C4-2B (cell line): ENCODE data around the gene SZT2.
"Not testable (repeated sequence)": the region's sequence is repeated elsewhere in the genome, so short reads cannot be mapped to it uniquely, and the experiment has no call there.

Experiments used
- H3K27ac ChIP-seq: fragments of 450-650 bp; 2 replicates; pipeline ENCODE4 v1.5.1; 2017
- ZFX ChIP-seq: fragments of 450-650 bp; IDR thresholded peaks from 2 replicates; pipeline ENCODE4 v1.6.1; 2017
- TF ChIP-seq, protein P1 (sequence below): fragments of 450-650 bp; conservative IDR thresholded peaks from 2 replicates; pipeline ENCODE4 v1.5.1; 2017; ENCODE audit warnings: mild to moderate bottlenecking

SZT2 gene

DNA sequence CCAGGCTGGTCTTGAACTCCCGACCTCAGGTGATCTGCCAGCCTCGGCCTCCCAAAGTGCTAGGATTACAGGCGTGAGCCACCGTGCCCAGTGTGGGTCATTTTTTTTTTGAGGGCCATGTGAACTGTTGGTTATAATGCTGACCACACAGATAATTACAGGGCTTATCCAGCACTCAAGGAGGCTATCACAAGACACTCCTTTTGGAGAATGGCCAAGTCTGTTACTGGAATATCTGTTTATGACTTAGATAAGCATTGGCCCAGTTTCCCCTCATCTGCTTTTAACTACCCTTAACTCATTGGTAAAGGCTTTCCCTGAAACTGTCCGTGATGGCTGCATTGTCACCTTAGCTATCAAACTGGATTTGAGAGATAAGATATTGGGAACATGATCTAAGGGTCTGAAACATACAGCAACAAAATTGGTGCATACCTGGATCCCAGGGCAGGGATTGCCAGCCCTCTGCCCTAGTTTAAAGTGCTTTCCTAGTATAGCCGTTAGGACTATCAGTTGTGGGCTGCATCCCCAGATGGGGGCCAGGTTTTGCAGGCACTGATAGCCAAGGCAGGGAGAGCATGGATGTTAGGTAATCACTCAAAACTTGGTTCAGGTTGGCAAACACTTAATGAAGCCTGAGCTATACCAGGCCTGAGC is 15.6 kb downstream of the SZT2 start:
- TF ChIP-seq, protein P1, sequence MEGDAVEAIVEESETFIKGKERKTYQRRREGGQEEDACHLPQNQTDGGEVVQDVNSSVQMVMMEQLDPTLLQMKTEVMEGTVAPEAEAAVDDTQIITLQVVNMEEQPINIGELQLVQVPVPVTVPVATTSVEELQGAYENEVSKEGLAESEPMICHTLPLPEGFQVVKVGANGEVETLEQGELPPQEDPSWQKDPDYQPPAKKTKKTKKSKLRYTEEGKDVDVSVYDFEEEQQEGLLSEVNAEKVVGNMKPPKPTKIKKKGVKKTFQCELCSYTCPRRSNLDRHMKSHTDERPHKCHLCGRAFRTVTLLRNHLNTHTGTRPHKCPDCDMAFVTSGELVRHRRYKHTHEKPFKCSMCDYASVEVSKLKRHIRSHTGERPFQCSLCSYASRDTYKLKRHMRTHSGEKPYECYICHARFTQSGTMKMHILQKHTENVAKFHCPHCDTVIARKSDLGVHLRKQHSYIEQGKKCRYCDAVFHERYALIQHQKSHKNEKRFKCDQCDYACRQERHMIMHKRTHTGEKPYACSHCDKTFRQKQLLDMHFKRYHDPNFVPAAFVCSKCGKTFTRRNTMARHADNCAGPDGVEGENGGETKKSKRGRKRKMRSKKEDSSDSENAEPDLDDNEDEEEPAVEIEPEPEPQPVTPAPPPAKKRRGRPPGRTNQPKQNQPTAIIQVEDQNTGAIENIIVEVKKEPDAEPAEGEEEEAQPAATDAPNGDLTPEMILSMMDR, result no peak
- TF ChIP-seq ZFX, result no peak
- H3K27ac ChIP-seq, result no peak overlapping the region

DNA sequence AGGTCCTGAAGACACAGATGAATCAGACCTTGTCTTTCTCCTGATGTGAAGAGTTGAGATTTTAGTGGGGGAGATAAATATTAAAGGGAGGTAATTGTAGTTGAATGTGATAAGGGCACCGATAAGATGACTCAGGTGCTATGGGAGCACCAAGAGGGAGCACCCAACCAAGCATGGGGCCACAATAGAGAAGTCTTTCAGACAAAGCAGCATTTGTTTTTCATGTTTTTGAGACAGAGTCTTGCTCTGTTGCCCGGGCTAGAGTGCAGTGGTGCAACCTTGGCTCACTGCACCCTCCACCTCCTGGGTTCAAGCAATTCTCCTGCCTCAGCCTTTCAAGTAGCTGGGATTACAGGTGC is 16.2 kb downstream of the SZT2 start:
- TF ChIP-seq ZFX, result no peak
- TF ChIP-seq, protein P1, result no peak

DNA sequence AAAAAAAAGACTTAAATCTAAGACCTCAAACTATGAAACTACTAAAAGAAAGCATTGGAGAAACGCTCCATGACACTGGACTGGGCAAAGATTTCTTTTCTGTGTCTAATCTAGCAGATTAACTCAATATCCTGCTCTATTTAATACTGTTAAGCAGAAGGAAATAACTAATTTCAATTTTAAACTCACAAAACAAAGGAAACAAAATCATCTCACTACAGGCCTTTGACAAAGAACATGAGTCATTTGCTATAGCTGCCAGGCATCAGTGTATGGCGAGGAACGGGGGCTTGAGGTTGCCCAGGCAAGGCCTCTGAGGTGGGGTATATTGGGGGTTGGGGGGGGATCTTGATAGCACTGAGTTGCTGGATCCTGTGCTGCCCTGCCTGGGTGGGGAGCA is 20.9 kb downstream of the SZT2 start:
- no peak for TF ChIP-seq ZFX
- TF ChIP-seq, protein P1, result no peak
- H3K27ac ChIP-seq, result no peak overlapping the region

More for the DNA sequence above, 16.2 kb downstream of the SZT2 start:
- no peak overlapping the region for H3K27ac ChIP-seq

DNA sequence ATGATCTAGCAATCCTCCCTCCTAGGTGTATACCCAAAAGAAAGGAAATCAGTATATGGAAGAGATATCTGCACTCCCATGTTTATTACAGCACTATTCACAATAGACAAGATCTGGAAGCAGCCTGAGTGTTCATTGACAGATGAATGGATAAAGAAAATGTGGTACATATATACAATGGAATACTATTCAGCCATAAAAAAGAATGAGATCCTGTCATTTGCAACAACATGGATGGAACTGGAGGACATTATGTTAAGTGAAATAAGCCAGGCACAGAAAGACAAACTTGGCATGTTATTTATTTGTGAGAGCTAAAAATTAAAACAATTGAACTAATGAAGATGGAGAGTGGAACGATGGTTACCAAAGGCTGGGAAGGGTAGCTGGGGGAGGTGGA is 23.7 kb downstream of the SZT2 start:
- not testable (repeated sequence) for H3K27ac ChIP-seq

DNA sequence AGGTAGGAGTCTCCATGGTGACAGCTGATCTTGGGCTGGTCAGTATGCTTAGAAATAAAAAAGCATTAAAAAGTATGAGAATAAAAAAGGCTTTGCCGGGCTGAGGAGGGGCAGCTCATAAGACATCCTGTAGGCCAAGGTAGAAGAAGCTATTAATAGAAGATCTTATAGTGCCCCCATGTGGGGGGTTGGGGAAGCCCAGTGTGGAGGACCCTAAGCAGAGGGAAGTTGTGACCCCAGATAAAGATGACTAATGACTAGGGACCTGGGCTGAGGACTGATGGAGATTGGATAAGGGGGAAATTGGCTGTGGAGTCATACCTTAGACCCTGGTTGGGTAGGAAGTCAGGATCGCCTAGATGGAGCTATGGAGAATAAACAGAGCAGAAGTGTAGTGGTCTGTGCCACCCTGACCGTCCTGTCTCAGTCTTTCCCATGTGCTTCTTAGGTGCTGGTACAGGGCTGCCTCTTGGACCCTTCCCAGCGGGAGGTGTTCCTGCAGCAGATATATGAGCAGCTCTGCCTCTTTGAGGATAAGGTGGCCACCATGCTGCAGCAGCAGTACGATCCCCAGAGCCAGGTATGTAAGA is 25.0 kb downstream of the SZT2 start:
- TF ChIP-seq ZFX, result no peak
- TF ChIP-seq, protein P1, result peak; percentile 79
- H3K27ac ChIP-seq, result no peak overlapping the region

DNA sequence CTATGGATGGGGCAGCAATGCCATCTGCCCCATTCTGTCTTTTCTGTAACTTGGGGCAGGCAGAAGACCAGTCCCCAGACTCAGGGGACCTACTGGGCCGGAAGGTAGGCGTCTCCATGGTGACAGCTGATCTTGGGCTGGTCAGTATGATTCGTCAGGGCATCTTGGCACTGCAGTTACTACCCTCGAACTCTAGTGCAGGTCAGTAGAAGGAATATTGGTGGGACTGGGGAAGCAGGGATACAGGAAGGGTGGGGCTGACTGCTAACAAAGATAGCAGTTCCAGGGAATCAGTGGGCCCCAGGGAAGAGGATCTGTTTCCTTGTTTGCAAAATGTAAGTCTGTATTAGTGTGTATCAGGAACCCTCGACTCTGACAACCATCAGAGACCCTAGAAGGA is 26.2 kb downstream of the SZT2 start:
- no peak overlapping the region for H3K27ac ChIP-seq
- no peak for TF ChIP-seq ZFX
- TF ChIP-seq, protein P1, result no peak

DNA sequence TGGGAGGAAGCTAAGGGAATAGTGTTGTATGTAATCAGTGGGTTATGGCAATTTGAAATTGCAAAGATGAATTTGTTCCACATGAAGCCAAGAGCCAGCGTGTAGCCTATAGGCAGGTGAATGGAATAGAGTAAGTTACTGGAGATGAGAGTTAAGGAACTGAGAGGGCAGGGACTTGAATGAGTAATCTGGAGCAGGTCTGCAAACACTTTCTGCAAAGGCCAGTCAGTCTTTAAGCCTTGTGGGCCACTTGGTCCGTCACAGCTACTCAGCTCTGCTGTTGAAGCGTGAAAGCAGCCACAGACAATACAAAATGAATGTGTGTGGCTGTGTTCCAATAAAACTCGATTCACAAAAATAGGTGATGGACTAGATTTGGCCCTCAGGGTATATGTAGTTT is 29.2 kb downstream of the SZT2 start:
- TF ChIP-seq, protein P1, result no peak
- no peak for TF ChIP-seq ZFX
- no peak overlapping the region for H3K27ac ChIP-seq
